ENCODE measurements around the gene DHRS11.
A peak's percentile ranks its signal among the peaks of the same experiment; 100 is the strongest.

DHRS11 gene

DNA sequence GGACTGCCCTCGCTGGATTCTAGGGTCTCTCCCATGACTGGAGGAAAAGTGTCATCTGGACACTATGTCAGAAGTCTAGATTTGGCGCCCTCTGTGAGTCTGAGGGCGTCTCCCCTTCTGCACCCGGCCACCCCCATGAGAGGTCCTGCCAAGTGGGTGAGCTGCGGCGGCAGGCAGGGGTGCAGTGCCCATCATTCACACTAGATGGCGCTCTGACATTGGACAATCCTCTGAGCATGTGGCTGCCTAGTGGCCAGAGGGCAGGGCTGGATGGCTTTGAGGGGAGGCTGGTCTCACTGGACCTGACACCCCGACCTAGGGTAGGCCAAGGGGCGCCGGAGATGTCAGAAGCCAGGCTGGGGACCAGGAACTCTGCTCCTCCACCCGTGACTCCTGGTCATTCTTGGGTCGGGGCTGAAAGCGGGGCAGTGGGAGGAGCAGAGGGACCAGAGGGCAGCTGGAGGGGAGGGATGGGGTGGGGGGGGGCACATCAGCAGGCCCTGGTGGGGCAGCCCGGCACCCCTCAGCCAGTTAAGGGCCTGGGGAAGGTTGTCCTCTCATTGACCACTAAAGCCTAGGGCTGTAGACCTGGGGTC lies 37.7 kb downstream of the DHRS11 start:
- peak; percentile 75 for DNase-seq (ENCODE audit: low read depth)
- TF ChIP-seq, protein P1, sequence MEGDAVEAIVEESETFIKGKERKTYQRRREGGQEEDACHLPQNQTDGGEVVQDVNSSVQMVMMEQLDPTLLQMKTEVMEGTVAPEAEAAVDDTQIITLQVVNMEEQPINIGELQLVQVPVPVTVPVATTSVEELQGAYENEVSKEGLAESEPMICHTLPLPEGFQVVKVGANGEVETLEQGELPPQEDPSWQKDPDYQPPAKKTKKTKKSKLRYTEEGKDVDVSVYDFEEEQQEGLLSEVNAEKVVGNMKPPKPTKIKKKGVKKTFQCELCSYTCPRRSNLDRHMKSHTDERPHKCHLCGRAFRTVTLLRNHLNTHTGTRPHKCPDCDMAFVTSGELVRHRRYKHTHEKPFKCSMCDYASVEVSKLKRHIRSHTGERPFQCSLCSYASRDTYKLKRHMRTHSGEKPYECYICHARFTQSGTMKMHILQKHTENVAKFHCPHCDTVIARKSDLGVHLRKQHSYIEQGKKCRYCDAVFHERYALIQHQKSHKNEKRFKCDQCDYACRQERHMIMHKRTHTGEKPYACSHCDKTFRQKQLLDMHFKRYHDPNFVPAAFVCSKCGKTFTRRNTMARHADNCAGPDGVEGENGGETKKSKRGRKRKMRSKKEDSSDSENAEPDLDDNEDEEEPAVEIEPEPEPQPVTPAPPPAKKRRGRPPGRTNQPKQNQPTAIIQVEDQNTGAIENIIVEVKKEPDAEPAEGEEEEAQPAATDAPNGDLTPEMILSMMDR (conservative IDR thresholded peaks at IDR 0.05; ENCODE audit: low read depth, low read length), result peak; percentile 96
- no peak overlapping the region for H3K4me3 ChIP-seq (ENCODE audit: low read depth, low read length)

DNA sequence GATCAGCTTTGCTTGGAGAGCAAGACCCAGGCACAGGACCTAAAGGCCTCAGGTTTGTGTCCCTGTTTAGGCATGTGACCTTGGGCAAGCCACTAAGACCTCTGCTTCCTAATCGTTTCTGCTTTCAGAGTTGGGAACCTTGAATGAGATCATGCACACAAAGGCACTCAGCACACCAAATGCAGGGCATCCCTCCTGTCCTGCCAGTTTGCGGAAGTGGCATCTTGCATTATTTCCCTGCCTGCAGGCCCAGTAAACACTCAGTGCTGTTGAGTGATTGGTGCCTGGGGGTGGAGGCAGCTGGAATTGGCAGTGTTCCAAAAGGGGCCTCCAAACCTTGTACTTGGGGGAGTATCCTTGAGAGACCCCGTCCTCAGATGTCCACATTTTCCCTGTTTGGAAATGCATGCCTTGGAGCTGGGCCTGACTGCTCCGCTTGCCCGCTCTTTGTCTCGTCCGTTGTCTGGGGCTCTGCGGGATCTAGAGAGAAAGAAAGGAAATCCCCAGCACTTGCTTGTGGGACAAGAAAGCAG lies 38.4 kb downstream of the DHRS11 start:
- no peak for DNase-seq (ENCODE audit: low read depth)
- no peak overlapping the region for H3K4me3 ChIP-seq (ENCODE audit: low read depth, low read length)
- TF ChIP-seq, protein P1 (conservative IDR thresholded peaks at IDR 0.05; ENCODE audit: low read depth, low read length), result no peak

GRCh38 chr17:36631022-36631421 lies 39.3 kb downstream of the DHRS11 start:
- DNase-seq (ENCODE audit: low read depth), result no peak
- H3K4me3 ChIP-seq (ENCODE audit: low read depth, low read length), result no peak overlapping the region
- TF ChIP-seq, protein P1 (conservative IDR thresholded peaks at IDR 0.05; ENCODE audit: low read depth, low read length), result no peak

DNA sequence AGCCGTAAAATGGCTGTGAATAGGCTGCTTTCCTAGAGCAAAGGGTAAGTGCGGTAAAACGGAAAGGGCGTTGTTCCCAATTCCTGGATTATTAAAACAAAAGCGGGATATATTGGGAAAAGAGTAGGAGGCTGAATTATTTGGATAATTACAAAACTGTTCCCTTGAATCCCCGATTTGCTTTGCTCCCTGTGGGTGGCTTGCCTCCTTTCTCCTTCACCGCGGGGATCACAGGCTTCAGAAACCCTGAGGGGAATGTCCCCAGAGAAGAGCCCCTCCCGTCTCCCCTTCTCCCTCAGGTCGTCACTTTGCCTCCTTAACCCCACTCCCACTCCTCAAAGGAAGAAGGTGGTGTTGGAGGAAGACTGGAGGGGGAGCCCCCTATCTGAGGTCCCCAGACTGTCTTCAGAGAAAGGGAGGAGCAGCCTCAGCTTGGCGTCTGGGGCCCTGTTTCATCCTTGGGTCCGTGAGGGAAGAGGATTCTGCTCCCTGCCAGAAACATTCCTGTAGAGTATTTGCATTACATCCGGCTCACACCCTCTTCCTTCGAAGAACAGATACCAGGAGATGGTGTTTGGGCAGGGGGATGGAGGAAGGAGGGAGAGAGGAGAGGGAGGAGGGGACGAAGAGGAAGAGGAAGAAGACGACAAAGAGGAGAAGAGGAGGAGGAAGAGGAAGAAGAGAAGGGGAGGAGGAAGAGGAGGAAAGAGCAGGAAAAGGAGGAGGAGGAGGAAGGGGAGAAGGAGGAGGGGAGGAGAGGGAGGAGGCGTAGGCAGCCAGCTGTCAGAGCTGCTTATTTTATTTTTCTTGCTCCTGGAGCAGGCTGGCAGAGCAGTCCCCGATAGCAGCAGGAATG lies 41.5 kb downstream of the DHRS11 start:
- H3K4me3 ChIP-seq (ENCODE audit: low read depth, low read length), result no peak overlapping the region
- DNase-seq (ENCODE audit: low read depth), result peak; percentile 8
- TF ChIP-seq, protein P1 (conservative IDR thresholded peaks at IDR 0.05; ENCODE audit: low read depth, low read length), result no peak

- TF ChIP-seq, protein P1 (conservative IDR thresholded peaks at IDR 0.05; ENCODE audit: low read depth, low read length), result no peak
- no peak for DNase-seq (ENCODE audit: low read depth)
- H3K4me3 ChIP-seq (ENCODE audit: low read depth, low read length), result no peak overlapping the region
Observed at GRCh38 chr17:36640346-36640745, 48.7 kb downstream of the DHRS11 start.

GRCh38 chr17:36640836-36641235 lies 49.2 kb downstream of the DHRS11 start:
- TF ChIP-seq, protein P1 (conservative IDR thresholded peaks at IDR 0.05; ENCODE audit: low read depth, low read length), result no peak
- no peak overlapping the region for H3K4me3 ChIP-seq (ENCODE audit: low read depth, low read length)
- DNase-seq (ENCODE audit: low read depth), result no peak

Measured in choroid plexus epithelial cell (primary cell).